Erythroblast (primary cell): Measurements from ENCODE around the gene PLA2G3.

ENCODE experiments used
- GATA1 ChIP-seq: IDR thresholded peaks from 2 replicates; pipeline ENCODE4 v1.6.1; 2011; ENCODE audit warnings: low read depth, mild to moderate bottlenecking, control low read depth, low read length, moderate library complexity
- POLR2A ChIP-seq: IDR thresholded peaks from 2 replicates; pipeline ENCODE4 v1.6.1; 2011; ENCODE audit warnings: mild to moderate bottlenecking, low read length

DNA sequence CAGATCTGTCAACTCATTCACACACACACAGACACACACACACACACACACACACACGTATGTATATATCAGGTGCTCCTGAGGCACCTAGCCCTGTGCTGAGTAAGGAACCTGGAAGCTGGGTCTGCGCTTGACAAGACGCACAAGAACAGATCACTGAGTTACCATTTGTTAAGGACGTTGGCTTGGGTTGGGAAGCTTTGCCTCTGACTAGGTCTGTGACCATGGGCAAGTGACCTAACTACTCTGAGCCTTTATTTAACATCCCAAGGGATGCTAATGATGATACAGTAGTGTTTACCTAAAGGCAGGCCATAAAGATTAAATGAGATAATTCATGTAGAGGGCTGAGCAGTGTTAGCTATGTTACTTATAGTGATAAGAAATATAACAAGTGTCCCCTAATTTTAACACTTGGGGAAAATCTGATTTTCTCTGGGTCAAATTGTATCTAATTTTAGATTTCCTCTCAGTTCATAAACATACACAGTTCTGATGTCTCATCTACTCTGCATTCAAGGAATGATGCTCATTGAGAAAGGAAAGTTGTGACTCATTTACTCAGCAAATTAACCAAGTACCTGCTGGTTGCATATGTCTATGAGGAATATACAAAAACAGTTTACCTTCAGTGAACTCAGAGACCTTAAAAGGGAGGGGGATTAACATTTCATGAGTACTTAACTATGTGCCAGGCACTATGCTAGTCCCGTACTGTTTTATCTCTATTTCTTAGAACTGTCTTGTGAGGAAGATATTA lies 33.3 kb upstream of the PLA2G3 start:
- TF ChIP-seq POLR2A, result no peak
- TF ChIP-seq GATA1, result no peak
